Neutrophil (primary cell): Measurements from ENCODE around the gene ACSF3.

ENCODE experiments used
- H3K27ac ChIP-seq: fragments of 200-600 bp; sonication (generic); 2 replicates; pipeline ENCODE4 v1.5.1; 2016; ENCODE audit warnings: mild to moderate bottlenecking, moderate library complexity
- H3K27me3 ChIP-seq: fragments of 200-600 bp; sonication (generic); 2 replicates; pipeline ENCODE4 v1.6.0; 2016; ENCODE audit warnings: mild to moderate bottlenecking
- H3K36me3 ChIP-seq: fragments of 200-600 bp; sonication (generic); 2 replicates; pipeline ENCODE4 v1.5.1; 2017
- H3K4me1 ChIP-seq, 2 experiments: fragments of 200-600 bp in 1 of 2; sonication (generic) in 1 of 2; 1 replicate in 1 of 2; 2 replicates in 1 of 2; pipeline versions ENCODE4 v1.5.1 to v1.6.1; 2013 to 2016; ENCODE audit warnings: low read depth in 1 of 2, low read length in 1 of 2, mild to moderate bottlenecking in 1 of 2, moderate library complexity in 1 of 2; ENCODE audit not compliant: control insufficient read depth in 1 of 2, insufficient read depth in 1 of 2
- H3K4me3 ChIP-seq, 2 experiments: fragments of 200-600 bp in 1 of 2; sonication (generic) in 1 of 2; 1 replicate in 1 of 2; 2 replicates in 1 of 2; pipeline ENCODE4 v1.5.1; 2013 to 2016; ENCODE audit warnings: low read depth in 1 of 2, low read length in 1 of 2, mild to moderate bottlenecking in 1 of 2, moderate library complexity in 1 of 2
- H3K9me3 ChIP-seq: fragments of 200-600 bp; sonication (generic); 2 replicates; pipeline ENCODE4 v1.5.1; 2016
- TF ChIP-seq, protein P1 (sequence below): fragments of 200-600 bp; sonication (generic); IDR thresholded peaks from 2 replicates; pipeline ENCODE4 v1.5.1; 2016; ENCODE audit warnings: antibody characterized with exemption

The ACSF3 gene

DNA sequence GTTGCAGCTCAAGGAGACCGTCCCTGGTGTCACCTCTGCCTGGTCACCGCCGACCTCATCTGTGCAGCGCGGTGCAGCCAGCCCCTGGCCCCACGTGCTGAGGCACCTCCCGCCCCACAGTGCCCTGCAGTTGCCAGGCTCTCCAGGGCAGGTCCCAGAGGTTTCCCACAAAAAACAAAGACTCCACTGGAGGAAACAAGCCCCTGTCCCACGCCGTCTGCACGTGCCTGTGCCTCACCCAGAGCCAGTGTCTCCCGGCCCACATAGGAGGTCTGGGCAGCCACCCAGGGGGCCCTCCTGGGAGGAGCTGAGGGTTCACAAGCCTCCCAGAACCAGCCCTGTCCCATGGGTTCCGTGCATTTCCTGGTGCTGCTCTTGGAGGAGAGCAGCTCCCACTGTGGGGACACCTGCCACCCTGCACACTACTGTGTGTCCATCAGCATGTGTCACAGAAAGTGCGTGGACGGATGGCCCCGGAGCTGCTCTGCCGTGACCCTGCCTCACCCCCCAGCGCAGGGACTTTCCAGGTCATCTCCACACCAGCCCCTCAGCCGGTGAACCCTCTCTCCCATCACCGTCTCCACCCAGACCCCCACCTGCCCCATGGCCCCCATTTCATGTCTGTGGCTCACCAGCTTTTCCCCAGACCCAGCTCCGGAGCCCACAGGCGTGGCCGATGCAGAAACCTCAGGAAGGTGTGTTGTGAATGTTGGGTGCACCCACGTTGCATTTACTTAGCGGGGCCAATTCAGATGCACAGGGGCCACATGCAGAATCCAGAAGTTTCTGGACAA, 60.9 kb downstream of the ACSF3 start:
- Histone ChIP-seq H3K9me3 (no peaks in the 10 kb centered on the region), H3K4me3 (no peak overlapping the region), H3K36me3 (peaks cover 23% of the 10 kb centered on the region), H3K4me1 (no peaks in the 10 kb centered on the region), H3K27ac (no peak overlapping the region), H3K27me3 (peaks cover 22% of the 10 kb centered on the region)
- TF ChIP-seq, protein P1, sequence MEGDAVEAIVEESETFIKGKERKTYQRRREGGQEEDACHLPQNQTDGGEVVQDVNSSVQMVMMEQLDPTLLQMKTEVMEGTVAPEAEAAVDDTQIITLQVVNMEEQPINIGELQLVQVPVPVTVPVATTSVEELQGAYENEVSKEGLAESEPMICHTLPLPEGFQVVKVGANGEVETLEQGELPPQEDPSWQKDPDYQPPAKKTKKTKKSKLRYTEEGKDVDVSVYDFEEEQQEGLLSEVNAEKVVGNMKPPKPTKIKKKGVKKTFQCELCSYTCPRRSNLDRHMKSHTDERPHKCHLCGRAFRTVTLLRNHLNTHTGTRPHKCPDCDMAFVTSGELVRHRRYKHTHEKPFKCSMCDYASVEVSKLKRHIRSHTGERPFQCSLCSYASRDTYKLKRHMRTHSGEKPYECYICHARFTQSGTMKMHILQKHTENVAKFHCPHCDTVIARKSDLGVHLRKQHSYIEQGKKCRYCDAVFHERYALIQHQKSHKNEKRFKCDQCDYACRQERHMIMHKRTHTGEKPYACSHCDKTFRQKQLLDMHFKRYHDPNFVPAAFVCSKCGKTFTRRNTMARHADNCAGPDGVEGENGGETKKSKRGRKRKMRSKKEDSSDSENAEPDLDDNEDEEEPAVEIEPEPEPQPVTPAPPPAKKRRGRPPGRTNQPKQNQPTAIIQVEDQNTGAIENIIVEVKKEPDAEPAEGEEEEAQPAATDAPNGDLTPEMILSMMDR: no peak

DNA sequence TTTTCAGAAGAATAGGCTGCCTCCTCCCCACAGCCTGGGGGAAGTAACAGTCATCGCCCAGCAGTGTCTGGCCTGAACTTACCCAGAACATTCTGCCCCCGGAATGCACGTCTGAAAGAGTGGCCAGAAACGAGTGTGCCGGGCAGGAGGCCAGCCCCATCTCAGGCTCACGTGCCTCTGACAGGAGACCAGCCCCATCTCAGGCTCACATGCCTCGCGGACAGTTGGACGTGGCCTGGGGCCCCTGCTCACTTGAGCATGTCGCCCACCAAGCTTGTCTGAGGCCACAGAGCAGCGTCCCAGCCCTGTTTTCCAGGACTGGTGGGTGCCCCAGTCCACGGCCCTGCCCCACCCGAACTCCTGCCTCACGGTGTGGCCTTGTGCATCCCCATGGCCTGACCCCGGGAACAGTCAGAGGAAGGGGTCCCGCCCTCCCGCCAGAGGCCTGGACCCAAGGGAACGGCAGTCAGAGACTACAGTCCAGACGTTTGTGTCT, 61.6 kb downstream of the ACSF3 start:
- H3K4me3 ChIP-seq: no peak overlapping the region
- peaks cover 17% of the 10 kb centered on the region for H3K36me3 ChIP-seq
- TF ChIP-seq, protein P1: no peak
- H3K4me1 ChIP-seq: no peaks in the 10 kb centered on the region
- no peaks in the 10 kb centered on the region for H3K9me3 ChIP-seq
- peaks cover 22% of the 10 kb centered on the region for H3K27me3 ChIP-seq
- no peak overlapping the region for H3K27ac ChIP-seq

DNA sequence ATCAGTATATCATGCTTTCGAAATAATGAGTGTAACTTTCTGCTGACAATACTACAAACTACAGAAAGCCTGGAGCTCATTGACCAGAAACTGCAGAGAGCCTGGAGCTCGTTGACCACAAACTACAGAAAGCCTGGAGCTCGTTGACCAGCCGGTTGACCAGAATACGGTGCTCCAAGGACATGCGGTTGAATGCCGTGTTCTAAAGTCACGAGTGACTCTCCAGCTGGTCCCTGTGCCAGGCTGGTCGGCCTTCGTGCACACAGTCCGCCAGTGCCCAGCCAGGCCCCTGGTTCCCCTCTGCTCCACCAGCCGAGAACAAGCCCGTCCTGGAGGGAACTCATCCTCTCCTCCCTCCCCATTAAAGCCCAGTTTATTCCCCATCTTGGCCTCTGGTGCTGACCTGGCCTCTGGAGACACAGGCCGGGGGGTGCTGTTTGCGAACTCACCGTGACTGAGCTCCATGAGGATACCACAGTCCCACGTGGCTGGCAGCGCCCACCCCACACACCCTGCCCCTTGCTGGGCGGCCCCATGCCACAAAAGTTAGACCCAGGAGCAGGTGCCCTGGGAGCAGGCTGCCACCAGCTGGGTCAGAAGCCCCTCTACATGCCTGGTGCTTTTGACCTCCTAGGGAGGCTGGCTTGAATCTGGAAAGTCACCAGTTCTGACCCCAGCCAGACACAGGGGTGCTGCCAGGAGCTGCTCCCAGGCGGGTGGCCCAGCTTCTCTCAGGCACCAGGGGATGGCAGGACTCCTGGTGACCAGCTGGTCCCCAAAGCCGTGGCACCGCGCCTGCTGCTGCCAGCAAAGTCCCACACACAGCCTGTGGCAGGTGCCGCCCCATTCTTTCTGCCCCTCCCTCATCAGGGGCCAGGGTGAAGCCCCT, 62.4 kb downstream of the ACSF3 start:
- TF ChIP-seq, protein P1: no peak
- Histone ChIP-seq H3K4me3 (no peak overlapping the region), H3K27ac (no peak overlapping the region), H3K9me3 (no peaks in the 10 kb centered on the region), H3K4me1 (no peaks in the 10 kb centered on the region), H3K27me3 (peaks cover 22% of the 10 kb centered on the region), H3K36me3 (peaks cover 12% of the 10 kb centered on the region)

DNA sequence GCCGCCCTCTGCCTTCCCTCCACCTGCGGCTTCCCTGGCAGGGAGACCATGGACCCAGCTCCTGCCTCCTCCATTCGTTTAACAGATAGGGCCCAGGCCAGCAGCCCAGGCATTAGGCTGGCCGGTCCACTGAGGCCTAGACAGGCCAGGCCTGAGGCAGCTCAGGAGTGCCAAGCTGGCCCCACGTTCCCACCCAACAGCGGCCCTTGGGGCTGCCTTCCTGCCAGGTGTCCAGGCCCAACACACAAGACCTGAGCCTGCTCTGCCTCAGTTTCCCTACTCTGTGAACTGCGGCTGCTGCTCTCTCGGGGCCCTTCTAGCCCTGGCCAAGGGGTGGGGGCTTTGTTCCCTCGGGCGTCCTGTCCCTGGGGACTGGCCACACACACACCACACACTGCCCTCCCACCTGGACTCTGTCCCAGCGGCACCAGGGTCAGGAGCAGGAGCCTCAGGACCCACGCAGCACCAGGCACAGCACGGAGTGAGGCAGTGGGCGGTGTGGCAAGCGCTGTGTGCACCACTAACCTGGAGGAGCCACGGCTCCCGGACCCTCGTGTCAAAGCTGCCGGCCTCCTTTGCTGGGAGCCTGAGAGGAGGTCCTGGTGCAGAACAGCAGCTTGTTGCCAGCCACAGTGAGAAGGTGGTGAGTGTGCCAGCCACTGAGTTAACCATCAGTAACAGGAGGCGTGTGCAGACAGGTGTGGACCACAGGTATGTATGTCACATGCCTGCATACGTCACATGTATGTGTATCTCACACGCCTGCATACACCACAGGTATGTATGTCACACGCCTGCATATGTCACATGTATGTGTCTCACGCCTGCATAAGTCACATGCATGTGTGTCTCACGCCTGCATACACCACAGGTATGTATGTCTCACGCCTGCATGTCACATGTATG, 63.3 kb downstream of the ACSF3 start:
- no peaks in the 10 kb centered on the region for H3K4me1 ChIP-seq
- peaks cover 7% of the 10 kb centered on the region for H3K36me3 ChIP-seq
- H3K27me3 ChIP-seq: peaks cover 22% of the 10 kb centered on the region
- no peak overlapping the region for H3K27ac ChIP-seq
- no peaks in the 10 kb centered on the region for H3K9me3 ChIP-seq
- TF ChIP-seq, protein P1: no peak
- no peak overlapping the region for H3K4me3 ChIP-seq

DNA sequence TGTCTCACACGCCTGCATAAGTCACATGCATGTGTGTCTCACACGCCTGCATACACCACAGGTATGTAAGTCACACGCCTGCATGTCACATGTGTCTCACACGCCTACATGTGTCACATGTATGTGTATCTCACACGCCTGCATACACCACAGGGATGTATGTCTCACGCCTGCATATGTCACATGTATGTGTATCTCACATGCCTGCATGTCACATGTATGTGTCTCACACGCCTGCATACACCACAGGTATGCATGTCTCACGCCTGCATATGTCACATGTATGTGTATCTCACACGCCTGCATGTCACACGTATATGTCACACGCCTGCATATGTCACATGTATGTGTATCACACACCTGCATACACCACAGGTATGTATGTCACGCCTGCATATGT, 64.1 kb downstream of the ACSF3 start:
- H3K27ac ChIP-seq: no peak overlapping the region
- H3K4me1 ChIP-seq: no peaks in the 10 kb centered on the region
- H3K36me3 ChIP-seq: no peaks in the 10 kb centered on the region
- no peak overlapping the region for H3K4me3 ChIP-seq
- peaks cover 22% of the 10 kb centered on the region for H3K27me3 ChIP-seq
- TF ChIP-seq, protein P1: no peak
- no peaks in the 10 kb centered on the region for H3K9me3 ChIP-seq
